Smooth muscle cell (in vitro differentiated cells): ENCODE measurements around the gene PRKCE. TPM values are rescaled to one million over a fixed set of nuclear protein-coding genes. Genes with fewer than 3 reads are reported as not detected.

Source experiments
- DNase-seq: peaks from one replicate; lab custom pipeline; 2025; ENCODE audit not compliant: unreplicated experiment; lab: John Stamatoyannopoulos, UW
- H2AFZ ChIP-seq: fragments of 200-600 bp; sonication (generic); 2 replicates; pipeline ENCODE4 v1.6.0; 2016; ENCODE audit warnings: antibody characterized with exemption, low read depth, mild to moderate bottlenecking
- H3F3A ChIP-seq: fragments of 200-600 bp; sonication (generic); 2 replicates; pipeline ENCODE4 v1.6.0; 2017; ENCODE audit warnings: antibody characterized with exemption, low read depth
- H3K27ac ChIP-seq: fragments of 200-600 bp; sonication (generic); 2 replicates; pipeline ENCODE4 v1.5.1; 2016; ENCODE audit warnings: low read depth, mild to moderate bottlenecking
- H3K27me3 ChIP-seq: fragments of 200-600 bp; sonication (generic); 2 replicates; pipeline ENCODE4 v1.6.1; 2016; ENCODE audit warnings: low read depth, mild to moderate bottlenecking
- H3K36me3 ChIP-seq: fragments of 200-600 bp; sonication (generic); 2 replicates; pipeline ENCODE4 v1.5.1; 2016; ENCODE audit warnings: low read depth
- H3K4me1 ChIP-seq: fragments of 200-600 bp; sonication (generic); 2 replicates; pipeline ENCODE4 v1.5.1; 2016; ENCODE audit warnings: low read depth
- H3K4me2 ChIP-seq: fragments of 200-600 bp; sonication (generic); 2 replicates; pipeline ENCODE4 v1.6.0; 2016; ENCODE audit warnings: mild to moderate bottlenecking
- H3K4me3 ChIP-seq: fragments of 200-600 bp; sonication (generic); 2 replicates; pipeline ENCODE4 v1.5.1; 2016; ENCODE audit warnings: mild to moderate bottlenecking
- H3K79me2 ChIP-seq: fragments of 200-600 bp; sonication (generic); 2 replicates; pipeline ENCODE4 v1.6.0; 2016; ENCODE audit warnings: low read depth, mild to moderate bottlenecking
- H3K9ac ChIP-seq: fragments of 200-600 bp; sonication (generic); 2 replicates; pipeline ENCODE4 v1.6.0; 2016; ENCODE audit warnings: low read depth
- H3K9me3 ChIP-seq: fragments of 200-600 bp; sonication (generic); replicated peaks from 2 replicates; pipeline ENCODE4 v1.5.1; 2016; ENCODE audit warnings: low read depth
- H4K20me1 ChIP-seq: fragments of 200-600 bp; sonication (generic); 2 replicates; pipeline ENCODE4 v1.6.0; 2016; ENCODE audit warnings: low read depth
- CTCF ChIP-seq: fragments of 200-600 bp; sonication (generic); IDR thresholded peaks from 2 replicates; pipeline ENCODE4 v1.5.1; 2017; ENCODE audit warnings: borderline replicate concordance, mild to moderate bottlenecking, antibody characterized with exemption; ENCODE audit not compliant: insufficient read depth, poor library complexity, severe bottlenecking
- WGBS: methylation state at CpG from one replicate; pipeline ENCODE4 v1.1.7; 2016; ENCODE audit warnings: low lambda C conversion rate; 5-methylcytosine and 5-hydroxymethylcytosine counted together
- polyA plus RNA-seq: library from polyadenylated mRNA; unstranded; fragments of >200 nt; fragmentation: Nextera tagmentation; extraction: Ambion mirVana; gene quantifications from 2 replicates; pipeline ENCODE4 v1.2.1, GENCODE V29; 2016
- total RNA-seq: library from RNA; depleted of rRNA; stranded (reverse); fragments of >200 nt; gene quantifications from 2 replicates; pipeline ENCODE4 v1.2.3, GENCODE V29; 2014

Gene PRKCE
- total and polyA plus RNA-seq, 2 experiments from 2014 or later = 20.6 to 29.1 TPM

GRCh38 chr2:46066116-46066515, 414.6 kb downstream of the PRKCE start:
- peak overlapping the region; percentile 91 for H3K27ac ChIP-seq
- 77% methylated on average over 3 of the region's 3 CpGs for WGBS
- H3K4me2 ChIP-seq = peak overlapping the region; percentile 47

GRCh38 chr2:46066601-46067000, 415.1 kb downstream of the PRKCE start:
- Histone ChIP-seq H3K4me3 (no peak overlapping the region), H3K9me3 (no peaks in the 10 kb centered on the region), H4K20me1 (no peaks in the 10 kb centered on the region), H3K79me2 (no peaks in the 10 kb centered on the region), H3K4me2 (peak overlapping the region; percentile 8), H3K27ac (peak overlapping the region; percentile 91), H2AFZ (no peak overlapping the region), H3K4me1 (peaks cover 5% of the 10 kb centered on the region), H3K9ac (no peak overlapping the region), H3F3A (peaks cover 18% of the 10 kb centered on the region), H3K27me3 (no peaks in the 10 kb centered on the region), H3K36me3 (no peaks in the 10 kb centered on the region)
- no peak for DNase-seq
- TF ChIP-seq CTCF = no peak
- 81% methylated on average over 5 of the region's 5 CpGs for whole genome bisulfite sequencing

More at GRCh38 chr2:46066116-46066515, 414.6 kb downstream of the PRKCE start:
- Histone ChIP-seq H4K20me1 (no peaks in the 10 kb centered on the region), H3F3A (peaks cover 18% of the 10 kb centered on the region), H3K4me1 (peaks cover 4% of the 10 kb centered on the region), H3K79me2 (no peaks in the 10 kb centered on the region), H3K36me3 (no peaks in the 10 kb centered on the region), H3K27me3 (no peaks in the 10 kb centered on the region), H3K9ac (no peak overlapping the region), H3K9me3 (no peaks in the 10 kb centered on the region), H3K4me3 (no peak overlapping the region), H2AFZ (no peak overlapping the region)
- TF ChIP-seq CTCF = no peak
- DNase-seq = no peak

GRCh38 chr2:46067062-46067461, 415.6 kb downstream of the PRKCE start:
- H3K9ac ChIP-seq = peak overlapping the region; percentile 38
- H3K36me3 ChIP-seq = no peaks in the 10 kb centered on the region
- DNase-seq = no peak
- WGBS = 85% methylated on average over 3 of the region's 3 CpGs
- H4K20me1 ChIP-seq = no peaks in the 10 kb centered on the region
- peak overlapping the region; percentile 91 for H3K27ac ChIP-seq
- no peaks in the 10 kb centered on the region for H3K79me2 ChIP-seq
- no peak overlapping the region for H3K4me3 ChIP-seq
- peaks cover 9% of the 10 kb centered on the region for H3K4me1 ChIP-seq
- H3K9me3 ChIP-seq = no peaks in the 10 kb centered on the region
- H2AFZ ChIP-seq = no peak overlapping the region
- peak overlapping the region; percentile 77 for H3K4me2 ChIP-seq
- no peaks in the 10 kb centered on the region for H3K27me3 ChIP-seq
- TF ChIP-seq CTCF = no peak
- peaks cover 18% of the 10 kb centered on the region for H3F3A ChIP-seq
